ENCODE data around the gene IGFBP5.

DNA sequence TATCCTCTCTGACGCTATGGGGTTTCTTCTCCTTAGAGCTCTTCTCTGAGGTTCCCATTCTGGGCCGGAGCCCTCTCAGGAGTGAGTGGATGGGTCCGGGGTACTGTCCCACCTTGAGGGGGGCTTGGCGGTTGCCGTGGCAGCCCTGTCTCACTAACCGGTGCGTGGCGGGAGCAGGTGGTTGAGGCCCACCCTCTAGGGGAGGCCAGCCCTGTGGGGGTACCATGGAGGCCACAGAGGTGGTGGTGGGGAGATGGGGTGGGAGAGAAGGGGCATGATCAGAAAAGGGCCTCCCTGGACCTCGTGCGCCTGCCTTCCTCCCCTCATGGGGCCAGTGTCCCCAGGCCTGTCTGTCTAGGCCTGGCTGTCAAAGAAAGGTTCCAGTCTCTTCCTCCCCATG lies 22.3 kb downstream of the IGFBP5 start:
- TF ChIP-seq EZH2 (IDR thresholded peaks at IDR 0.05; ENCODE audit: insufficient read depth, poor library complexity, severe bottlenecking) (no peak), EZH2phosphoT487 (IDR thresholded peaks at IDR 0.05; ENCODE audit: insufficient read depth, low read depth) (no peak)
